Body of pancreas (tissue), 4 donors: ENCODE measurements around the gene WDR18.

ENCODE experiments used
- POLR2A ChIP-seq, 3 donors: fragments of 450-650 bp; IDR thresholded peaks; one replicate each; pipeline ENCODE4 v1.6.1; 2016; ENCODE audit warnings: antibody characterized with exemption in 3 of 3, mild to moderate bottlenecking in 2 of 3
- TF ChIP-seq, protein P1 (sequence below), 7 experiments: fragments of 450-650 bp in 4 of 7; fragments of 200-600 bp in 3 of 7; sonication (generic) in 3 of 7; IDR thresholded peaks; one replicate each; pipeline ENCODE4 v1.5.1; 2016 to 2019; ENCODE audit warnings: antibody characterized with exemption in 7 of 7

DNA sequence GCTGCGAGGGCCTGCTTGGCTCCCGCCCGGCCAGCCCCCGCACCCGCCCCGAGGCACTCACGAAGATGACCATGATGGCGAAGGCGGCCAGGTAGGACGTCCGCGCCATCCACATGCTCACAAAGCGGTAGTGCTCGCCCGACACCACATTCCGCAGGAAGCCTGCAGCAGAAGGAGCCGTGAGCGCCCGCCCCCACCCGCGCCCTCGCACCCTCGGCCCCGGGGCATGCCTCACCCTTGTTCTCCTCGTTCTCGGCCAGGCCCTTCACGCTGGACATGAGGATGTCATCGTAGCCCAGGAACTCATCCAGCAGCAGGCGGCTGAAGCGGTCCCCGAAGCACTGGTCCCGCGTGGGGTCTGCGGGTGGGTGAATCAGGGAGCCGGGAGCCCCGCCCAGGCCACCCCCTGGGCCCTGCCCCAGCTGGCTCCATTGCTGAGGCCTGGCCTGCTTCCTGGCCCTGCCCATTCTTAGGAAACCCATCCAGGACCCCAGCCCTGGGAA, 27.7 kb downstream of the WDR18 start:
- TF ChIP-seq, protein P1, sequence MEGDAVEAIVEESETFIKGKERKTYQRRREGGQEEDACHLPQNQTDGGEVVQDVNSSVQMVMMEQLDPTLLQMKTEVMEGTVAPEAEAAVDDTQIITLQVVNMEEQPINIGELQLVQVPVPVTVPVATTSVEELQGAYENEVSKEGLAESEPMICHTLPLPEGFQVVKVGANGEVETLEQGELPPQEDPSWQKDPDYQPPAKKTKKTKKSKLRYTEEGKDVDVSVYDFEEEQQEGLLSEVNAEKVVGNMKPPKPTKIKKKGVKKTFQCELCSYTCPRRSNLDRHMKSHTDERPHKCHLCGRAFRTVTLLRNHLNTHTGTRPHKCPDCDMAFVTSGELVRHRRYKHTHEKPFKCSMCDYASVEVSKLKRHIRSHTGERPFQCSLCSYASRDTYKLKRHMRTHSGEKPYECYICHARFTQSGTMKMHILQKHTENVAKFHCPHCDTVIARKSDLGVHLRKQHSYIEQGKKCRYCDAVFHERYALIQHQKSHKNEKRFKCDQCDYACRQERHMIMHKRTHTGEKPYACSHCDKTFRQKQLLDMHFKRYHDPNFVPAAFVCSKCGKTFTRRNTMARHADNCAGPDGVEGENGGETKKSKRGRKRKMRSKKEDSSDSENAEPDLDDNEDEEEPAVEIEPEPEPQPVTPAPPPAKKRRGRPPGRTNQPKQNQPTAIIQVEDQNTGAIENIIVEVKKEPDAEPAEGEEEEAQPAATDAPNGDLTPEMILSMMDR (IDR thresholded peaks at IDR 0.05) = no peak
- no peak for TF ChIP-seq POLR2A (IDR thresholded peaks at IDR 0.05)
